ENCODE data around the gene SOWAHA. TPM values are rescaled to one million over a fixed set of nuclear protein-coding genes. Genes with fewer than 3 reads are reported as not detected.
"Not testable (repeated sequence)": the region's sequence is repeated elsewhere in the genome, so short reads cannot be mapped to it uniquely, and the experiment has no call there.

The SOWAHA gene
- total RNA-seq, 2 donors from 2014 or later = 0.63 to 0.68 TPM

DNA sequence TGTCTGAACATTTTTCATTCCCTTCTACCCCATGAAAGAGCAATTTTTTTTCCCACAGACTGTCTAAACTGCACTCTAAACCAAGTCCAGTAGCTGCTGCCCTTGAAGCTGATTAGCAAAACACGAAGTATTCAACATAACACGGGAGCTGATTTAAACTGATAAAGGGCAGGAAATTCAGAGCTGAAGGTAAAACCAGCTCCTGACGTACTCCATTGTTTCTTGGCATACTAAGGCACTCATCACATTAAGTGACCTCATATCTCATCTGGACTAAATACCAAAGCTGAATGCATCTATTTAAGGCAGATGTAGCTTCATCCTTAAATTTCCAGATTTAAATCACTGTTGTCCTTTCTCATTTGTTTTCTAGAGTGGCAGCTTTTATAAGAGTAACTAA lies 41.2 kb downstream of the SOWAHA start:
- no peaks in the 10 kb centered on the region for H3K9me3 ChIP-seq

DNA sequence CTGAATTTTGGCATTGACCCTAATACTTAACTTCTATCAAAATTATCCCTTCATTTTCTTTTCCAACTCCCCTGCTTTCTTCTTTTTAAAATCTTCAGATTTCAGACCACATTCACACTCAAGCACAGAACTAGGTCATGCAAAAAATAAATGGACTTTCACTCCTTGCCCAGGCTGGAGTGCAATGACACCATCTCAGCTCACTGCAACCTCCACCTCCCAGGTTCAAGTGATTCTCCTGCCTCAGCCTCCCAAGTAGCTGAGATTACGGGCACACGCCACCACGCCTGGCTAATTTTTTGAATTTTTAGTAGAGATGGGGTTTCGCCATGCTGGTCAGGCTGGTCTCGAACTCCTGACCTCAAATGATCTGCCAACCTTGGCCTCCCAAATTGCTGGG lies 41.9 kb downstream of the SOWAHA start:
- not testable (repeated sequence) for H3K27ac ChIP-seq; H3K36me3 ChIP-seq; H3K4me3 ChIP-seq; H3K4me1 ChIP-seq (ENCODE audit: control insufficient read depth in 1 of 2, low read depth in 2 of 2); H3K9me3 ChIP-seq; DNase-seq (ENCODE audit: low spot score); H3K27me3 ChIP-seq (replicated peaks; ENCODE audit: insufficient read depth); ATAC-seq (ENCODE audit: insufficient number of reproducible peaks, low FRiP score, low read depth)

More for the DNA sequence above, 41.2 kb downstream of the SOWAHA start:
- TF ChIP-seq, protein P1, sequence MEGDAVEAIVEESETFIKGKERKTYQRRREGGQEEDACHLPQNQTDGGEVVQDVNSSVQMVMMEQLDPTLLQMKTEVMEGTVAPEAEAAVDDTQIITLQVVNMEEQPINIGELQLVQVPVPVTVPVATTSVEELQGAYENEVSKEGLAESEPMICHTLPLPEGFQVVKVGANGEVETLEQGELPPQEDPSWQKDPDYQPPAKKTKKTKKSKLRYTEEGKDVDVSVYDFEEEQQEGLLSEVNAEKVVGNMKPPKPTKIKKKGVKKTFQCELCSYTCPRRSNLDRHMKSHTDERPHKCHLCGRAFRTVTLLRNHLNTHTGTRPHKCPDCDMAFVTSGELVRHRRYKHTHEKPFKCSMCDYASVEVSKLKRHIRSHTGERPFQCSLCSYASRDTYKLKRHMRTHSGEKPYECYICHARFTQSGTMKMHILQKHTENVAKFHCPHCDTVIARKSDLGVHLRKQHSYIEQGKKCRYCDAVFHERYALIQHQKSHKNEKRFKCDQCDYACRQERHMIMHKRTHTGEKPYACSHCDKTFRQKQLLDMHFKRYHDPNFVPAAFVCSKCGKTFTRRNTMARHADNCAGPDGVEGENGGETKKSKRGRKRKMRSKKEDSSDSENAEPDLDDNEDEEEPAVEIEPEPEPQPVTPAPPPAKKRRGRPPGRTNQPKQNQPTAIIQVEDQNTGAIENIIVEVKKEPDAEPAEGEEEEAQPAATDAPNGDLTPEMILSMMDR (IDR thresholded peaks at IDR 0.05) = no peak
- no peak overlapping the region for H3K27ac ChIP-seq
- H3K36me3 ChIP-seq = no peaks in the 10 kb centered on the region
- DNase-seq (ENCODE audit: low spot score) = no peak
- H3K4me3 ChIP-seq = no peak overlapping the region
- no peaks in the 10 kb centered on the region for H3K4me1 ChIP-seq (ENCODE audit: control insufficient read depth in 1 of 2, low read depth in 2 of 2)
- ATAC-seq (ENCODE audit: insufficient number of reproducible peaks, low FRiP score, low read depth) = no peak
- H3K27me3 ChIP-seq (replicated peaks; ENCODE audit: insufficient read depth) = no peaks in the 10 kb centered on the region

DNA sequence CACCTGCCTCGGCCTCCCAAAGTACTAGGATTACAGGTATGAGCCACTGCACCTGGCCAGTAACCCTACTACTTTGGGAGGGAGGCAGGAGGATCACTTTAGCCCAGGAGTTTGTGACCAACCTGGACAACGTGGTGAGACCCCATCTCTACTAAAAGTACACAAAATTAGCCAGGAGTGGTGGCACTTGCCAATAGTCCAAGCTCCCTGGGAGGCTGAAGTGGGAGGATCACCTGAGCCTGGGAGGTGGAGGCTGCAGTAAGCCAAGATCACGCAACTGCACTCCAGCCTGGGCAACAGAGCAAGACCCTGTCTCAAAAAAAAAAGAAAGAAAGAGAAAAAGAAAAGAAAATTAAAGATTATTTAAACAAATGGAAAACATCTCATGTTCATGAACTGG lies 42.9 kb downstream of the SOWAHA start:
- Histone ChIP-seq H3K4me1 (ENCODE audit: control insufficient read depth in 1 of 2, low read depth in 2 of 2) (no peaks in the 10 kb centered on the region), H3K27ac (no peak overlapping the region), H3K27me3 (replicated peaks; ENCODE audit: insufficient read depth) (no peaks in the 10 kb centered on the region), H3K9me3 (no peaks in the 10 kb centered on the region), H3K36me3 (no peaks in the 10 kb centered on the region), H3K4me3 (no peak overlapping the region)
- DNase-seq (ENCODE audit: low spot score) = no peak
- ATAC-seq (ENCODE audit: insufficient number of reproducible peaks, low FRiP score, low read depth) = no peak
- TF ChIP-seq, protein P1 (IDR thresholded peaks at IDR 0.05) = no peak

DNA sequence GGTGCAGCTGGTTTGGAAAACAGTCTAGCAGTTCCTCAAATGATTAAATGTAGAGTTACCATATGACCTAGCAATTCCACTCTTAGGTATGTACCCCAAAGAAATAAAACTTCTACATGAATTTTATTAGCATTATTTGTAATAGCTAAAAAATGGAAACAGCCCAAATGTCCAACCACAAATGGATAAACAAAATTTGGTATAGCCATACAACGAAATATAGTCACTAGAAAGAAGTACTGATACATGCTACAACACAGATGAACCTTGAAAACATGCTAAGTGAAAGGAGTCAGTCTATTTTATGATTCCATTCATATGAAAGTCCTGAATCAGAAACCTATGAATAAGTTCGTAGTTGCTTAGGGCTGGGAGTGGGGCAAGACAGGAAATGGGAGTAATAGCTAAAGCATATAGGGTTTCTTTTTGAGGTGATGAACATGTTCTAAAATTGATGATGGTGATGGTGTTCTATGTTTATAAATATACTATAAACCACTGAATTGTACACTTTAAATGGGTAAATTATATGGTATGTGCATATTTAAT lies 46.9 kb downstream of the SOWAHA start:
- H3K4me1 ChIP-seq (ENCODE audit: control insufficient read depth in 1 of 2, low read depth in 2 of 2) = no peaks in the 10 kb centered on the region
- no peaks in the 10 kb centered on the region for H3K27me3 ChIP-seq (replicated peaks; ENCODE audit: insufficient read depth)
- H3K36me3 ChIP-seq = no peaks in the 10 kb centered on the region
- TF ChIP-seq, protein P1 (IDR thresholded peaks at IDR 0.05) = no peak
- no peak overlapping the region for H3K27ac ChIP-seq
- H3K4me3 ChIP-seq = no peak overlapping the region
- H3K9me3 ChIP-seq = no peaks in the 10 kb centered on the region
- ATAC-seq (ENCODE audit: insufficient number of reproducible peaks, low FRiP score, low read depth) = no peak
- no peak for DNase-seq (ENCODE audit: low spot score)

DNA sequence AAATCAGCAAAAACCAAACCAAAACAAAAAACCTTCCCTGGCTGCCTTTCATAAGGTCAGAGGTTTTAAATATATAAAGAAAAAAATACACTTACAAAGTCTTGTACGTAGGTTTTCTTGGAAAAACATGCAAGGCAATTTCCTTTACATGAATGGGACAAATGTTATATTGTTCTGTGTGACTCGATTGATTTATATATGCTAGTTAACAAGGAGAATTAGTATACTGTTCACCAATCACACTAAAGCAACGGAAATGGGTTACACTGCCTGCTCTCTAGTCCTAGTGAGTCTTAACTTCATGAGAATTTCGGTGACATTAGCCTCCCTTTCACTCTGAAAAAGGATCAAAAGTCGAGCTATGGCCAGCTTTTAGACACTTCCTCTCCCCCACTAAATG lies 47.6 kb downstream of the SOWAHA start:
- Histone ChIP-seq H3K36me3 (no peaks in the 10 kb centered on the region), H3K4me3 (no peak overlapping the region), H3K4me1 (ENCODE audit: control insufficient read depth in 1 of 2, low read depth in 2 of 2) (peaks cover 0 to 6% of the 10 kb centered on the region in 2 donors), H3K9me3 (no peaks in the 10 kb centered on the region), H3K27me3 (replicated peaks; ENCODE audit: insufficient read depth) (no peaks in the 10 kb centered on the region), H3K27ac (no peak overlapping the region)
- no peak for DNase-seq (ENCODE audit: low spot score)
- no peak for ATAC-seq (ENCODE audit: insufficient number of reproducible peaks, low FRiP score, low read depth)
- TF ChIP-seq, protein P1 (IDR thresholded peaks at IDR 0.05) = no peak

All from thoracic aorta (tissue), 2 donors.